Calu3 (cell line): Measurements from ENCODE around the gene OR2V2. TPM values are rescaled to one million over a fixed set of nuclear protein-coding genes. Genes with fewer than 3 reads are reported as not detected.

Experiments
- BruUV-seq: library from RNA; stranded (reverse); fragments of 400-500 nt; replicated peaks from 2 replicates; lab custom pipeline; 2021; lab: Mats Ljungman, UMichigan
- CTCF ChIA-PET: fragments of 300-600 bp; sonication (Branson Sonifier 250); formaldehyde crosslinking; loops from one replicate; lab custom pipeline; 2022; ENCODE audit warnings: antibody characterized with exemption; lab: Charles Lee
- DNase-seq: peaks from one replicate; pipeline ENCODE4 v3.0.0; 2022
- H3K27ac Mint-ChIP-seq: one replicate; pipeline ENCODE4 v1.8.0; 2022; ENCODE audit warnings: mixed read lengths; ENCODE audit not compliant: unreplicated experiment
- H3K27me3 Mint-ChIP-seq: one replicate; pipeline ENCODE4 v1.8.0; 2022; ENCODE audit warnings: mixed read lengths; ENCODE audit not compliant: unreplicated experiment
- H3K36me3 Mint-ChIP-seq: one replicate; pipeline ENCODE4 v1.8.0; 2022; ENCODE audit warnings: mild to moderate bottlenecking, moderate library complexity, mixed read lengths; ENCODE audit not compliant: insufficient read depth, unreplicated experiment
- H3K4me1 Mint-ChIP-seq: one replicate; pipeline ENCODE4 v1.8.0; 2022; ENCODE audit warnings: mild to moderate bottlenecking, low read depth, mixed read lengths; ENCODE audit not compliant: unreplicated experiment
- H3K4me3 Mint-ChIP-seq: one replicate; pipeline ENCODE4 v1.8.0; 2022; ENCODE audit warnings: mild to moderate bottlenecking, low read depth, moderate library complexity, mixed read lengths; ENCODE audit not compliant: unreplicated experiment
- H3K9me3 Mint-ChIP-seq: one replicate; pipeline ENCODE4 v1.8.0; 2022; ENCODE audit warnings: low read depth, mixed read lengths; ENCODE audit not compliant: unreplicated experiment
- CTCF ChIP-seq: fragments of 200-600 bp; IDR thresholded peaks from one replicate; pipeline ENCODE4 v1.8.0; 2022; ENCODE audit warnings: antibody characterized with exemption; ENCODE audit not compliant: unreplicated experiment
- intact Hi-C: fragments of 100-400 bp; cut with micrococcal nuclease; formaldehyde crosslinking; loops from one replicate; pipeline ENCODE4 v1.10.0; 2022; ENCODE audit not compliant: unreplicated experiment
- total RNA-seq: library from RNA; stranded (reverse); gene quantifications from 2 replicates; pipeline ENCODE4 v1.2.3, GENCODE V29; 2022

Gene OR2V2
- total RNA-seq, 1 experiment from 2014 or later: not detected

GRCh38 chr5:181114844-181115778 lies 32.3 kb upstream of the OR2V2 start:
- Mint-ChIP-seq H3K27ac (no peak overlapping the region), H3K27me3 (peaks cover 97% of the 10 kb centered on the region), H3K4me3 (peak overlapping the region; percentile 56), H3K4me1 (peaks cover 12% of the 10 kb centered on the region), H3K9me3 (no peaks in the 10 kb centered on the region), H3K36me3 (no peaks in the 10 kb centered on the region)
- TF ChIP-seq CTCF: no peak
- intact Hi-C loops: loop anchor here (5.0 kb wide), 1 partner anchor 333 kb away; no protein-coding TSS in a partner anchor
- no TSS peak for BruUV-seq
- CTCF ChIA-PET: no interaction called here
- DNase-seq: peak; percentile 45

- Mint-ChIP-seq H3K9me3 (no peaks in the 10 kb centered on the region), H3K4me1 (peaks cover 12% of the 10 kb centered on the region), H3K4me3 (no peak overlapping the region), H3K27ac (no peak overlapping the region), H3K36me3 (no peaks in the 10 kb centered on the region), H3K27me3 (peaks cover 100% of the 10 kb centered on the region)
- no TSS peak for BruUV-seq
- intact Hi-C loops: loop anchor here (5.0 kb wide), 1 partner anchor 336 kb away; no protein-coding TSS in a partner anchor
- no peak for TF ChIP-seq CTCF
- no peak for DNase-seq
- CTCF ChIA-PET: interaction anchor here (0.6 to 1.6 kb wide), 2 partner anchors 10 to 52 kb away, joined by 6 read pairs; no protein-coding TSS in a partner anchor
These were observed 29.0 kb upstream of the OR2V2 start for GRCh38 chr5:181118369-181118768.

GRCh38 chr5:181119105-181119504 lies 28.3 kb upstream of the OR2V2 start:
- no TSS peak for BruUV-seq
- H3K9me3 Mint-ChIP-seq: no peaks in the 10 kb centered on the region
- intact Hi-C loops: loop anchor here (5.0 kb wide), 1 partner anchor 337 kb away; no protein-coding TSS in a partner anchor
- no peak for DNase-seq
- H3K4me3 Mint-ChIP-seq: no peak overlapping the region
- CTCF ChIA-PET: interaction anchor here (1.6 kb wide), 1 partner anchor 10 kb away, joined by 6 read pairs; no protein-coding TSS in a partner anchor
- H3K27ac Mint-ChIP-seq: no peak overlapping the region
- TF ChIP-seq CTCF: no peak
- no peaks in the 10 kb centered on the region for H3K36me3 Mint-ChIP-seq
- peaks cover 12% of the 10 kb centered on the region for H3K4me1 Mint-ChIP-seq
- peaks cover 97% of the 10 kb centered on the region for H3K27me3 Mint-ChIP-seq

DNA sequence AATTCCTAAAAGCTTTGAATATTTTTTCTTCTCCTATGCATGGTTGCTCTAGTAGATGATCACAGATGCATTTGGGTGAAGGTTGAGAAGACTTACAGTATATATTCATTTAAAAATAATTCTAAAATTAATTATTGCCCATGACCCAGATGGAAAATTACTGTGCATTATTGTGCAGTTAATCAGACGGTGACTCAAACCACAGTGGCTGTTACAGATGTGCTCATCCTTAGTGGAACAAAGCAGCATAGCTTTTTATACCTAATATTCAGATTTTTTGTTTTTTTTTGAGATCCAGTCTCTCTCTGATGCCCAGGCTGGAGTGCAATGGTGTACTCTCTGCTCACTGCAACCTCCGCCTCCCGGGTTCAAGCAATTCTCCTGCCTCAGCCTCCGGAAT lies 27.1 kb upstream of the OR2V2 start:
- CTCF ChIA-PET: no interaction called here
- H3K9me3 Mint-ChIP-seq: peaks cover 6% of the 10 kb centered on the region
- intact Hi-C loops: no loop called here
- H3K4me1 Mint-ChIP-seq: peaks cover 7% of the 10 kb centered on the region
- BruUV-seq: no TSS peak
- TF ChIP-seq CTCF: no peak
- peaks cover 97% of the 10 kb centered on the region for H3K27me3 Mint-ChIP-seq
- no peak for DNase-seq
- no peaks in the 10 kb centered on the region for H3K36me3 Mint-ChIP-seq
- no peak overlapping the region for H3K27ac Mint-ChIP-seq
- H3K4me3 Mint-ChIP-seq: no peak overlapping the region
